GM13977 (cell line): ENCODE results near the gene TF.

ENCODE experiments used
- DNase-seq: peaks from one replicate; pipeline ENCODE4 v3.0.0; 2012; ENCODE audit warnings: low spot score
- in situ Hi-C: fragments of 300-500 bp; cut with MboI; formaldehyde crosslinking; loops from one replicate; pipeline ENCODE4 v1.12.0; 2022; ENCODE audit warnings: low sequenced_read_pairs, low pct_unique_long_range_greater_than_20kb, mixed read lengths, inconsistent platforms; ENCODE audit not compliant: unreplicated experiment
- TF ChIP-seq, protein P1 (sequence below): IDR thresholded peaks from 2 replicates; pipeline ENCODE4 v1.5.1; 2012; ENCODE audit warnings: mild to moderate bottlenecking, control low read depth; ENCODE audit not compliant: insufficient read depth; ENCODE audit errors: extremely low read depth, missing control alignments

The TF gene

DNA sequence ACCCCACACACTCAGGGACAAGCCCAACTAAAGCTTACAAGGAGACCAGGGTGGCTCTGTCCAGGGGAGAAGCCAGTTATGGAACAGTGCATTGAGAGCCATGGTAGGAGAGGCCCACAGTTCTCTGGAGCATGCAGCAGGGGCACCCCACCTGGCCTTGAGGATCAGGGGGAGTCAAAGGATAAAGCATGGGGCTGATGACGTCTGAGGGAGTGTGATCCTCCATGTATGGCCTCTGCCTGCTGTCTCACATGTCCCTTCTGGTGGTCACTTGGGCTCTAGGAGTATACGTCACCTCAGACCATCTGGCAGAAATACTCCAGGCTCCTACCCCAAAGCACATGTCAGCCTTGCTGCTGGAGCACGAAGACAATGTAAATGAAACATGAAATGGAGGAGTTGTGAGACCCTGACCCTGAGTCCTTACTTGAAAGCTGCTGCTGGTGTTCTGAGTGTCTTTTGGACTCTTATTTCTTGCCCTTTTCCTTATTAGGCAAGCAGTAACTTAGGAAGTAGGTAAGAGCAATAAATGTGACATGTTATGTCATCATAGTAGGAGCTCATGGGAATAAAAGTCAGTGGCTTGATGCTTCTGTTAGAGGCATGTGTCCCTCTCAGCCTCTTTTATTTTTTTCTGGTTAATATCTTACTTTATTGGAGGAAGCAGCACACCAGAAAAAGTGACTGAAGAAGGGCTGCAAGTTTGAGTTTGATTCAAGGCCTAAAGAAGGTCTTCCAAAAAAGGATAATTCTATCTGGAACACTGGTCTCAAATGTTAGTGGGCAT is 74.9 kb downstream of the TF start:
- TF ChIP-seq, protein P1, sequence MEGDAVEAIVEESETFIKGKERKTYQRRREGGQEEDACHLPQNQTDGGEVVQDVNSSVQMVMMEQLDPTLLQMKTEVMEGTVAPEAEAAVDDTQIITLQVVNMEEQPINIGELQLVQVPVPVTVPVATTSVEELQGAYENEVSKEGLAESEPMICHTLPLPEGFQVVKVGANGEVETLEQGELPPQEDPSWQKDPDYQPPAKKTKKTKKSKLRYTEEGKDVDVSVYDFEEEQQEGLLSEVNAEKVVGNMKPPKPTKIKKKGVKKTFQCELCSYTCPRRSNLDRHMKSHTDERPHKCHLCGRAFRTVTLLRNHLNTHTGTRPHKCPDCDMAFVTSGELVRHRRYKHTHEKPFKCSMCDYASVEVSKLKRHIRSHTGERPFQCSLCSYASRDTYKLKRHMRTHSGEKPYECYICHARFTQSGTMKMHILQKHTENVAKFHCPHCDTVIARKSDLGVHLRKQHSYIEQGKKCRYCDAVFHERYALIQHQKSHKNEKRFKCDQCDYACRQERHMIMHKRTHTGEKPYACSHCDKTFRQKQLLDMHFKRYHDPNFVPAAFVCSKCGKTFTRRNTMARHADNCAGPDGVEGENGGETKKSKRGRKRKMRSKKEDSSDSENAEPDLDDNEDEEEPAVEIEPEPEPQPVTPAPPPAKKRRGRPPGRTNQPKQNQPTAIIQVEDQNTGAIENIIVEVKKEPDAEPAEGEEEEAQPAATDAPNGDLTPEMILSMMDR: no peak
- DNase-seq: no peak
- in situ Hi-C loops: loop anchor here (10.0 kb wide), 1 partner anchor 104 kb away; no protein-coding TSS in a partner anchor

DNA sequence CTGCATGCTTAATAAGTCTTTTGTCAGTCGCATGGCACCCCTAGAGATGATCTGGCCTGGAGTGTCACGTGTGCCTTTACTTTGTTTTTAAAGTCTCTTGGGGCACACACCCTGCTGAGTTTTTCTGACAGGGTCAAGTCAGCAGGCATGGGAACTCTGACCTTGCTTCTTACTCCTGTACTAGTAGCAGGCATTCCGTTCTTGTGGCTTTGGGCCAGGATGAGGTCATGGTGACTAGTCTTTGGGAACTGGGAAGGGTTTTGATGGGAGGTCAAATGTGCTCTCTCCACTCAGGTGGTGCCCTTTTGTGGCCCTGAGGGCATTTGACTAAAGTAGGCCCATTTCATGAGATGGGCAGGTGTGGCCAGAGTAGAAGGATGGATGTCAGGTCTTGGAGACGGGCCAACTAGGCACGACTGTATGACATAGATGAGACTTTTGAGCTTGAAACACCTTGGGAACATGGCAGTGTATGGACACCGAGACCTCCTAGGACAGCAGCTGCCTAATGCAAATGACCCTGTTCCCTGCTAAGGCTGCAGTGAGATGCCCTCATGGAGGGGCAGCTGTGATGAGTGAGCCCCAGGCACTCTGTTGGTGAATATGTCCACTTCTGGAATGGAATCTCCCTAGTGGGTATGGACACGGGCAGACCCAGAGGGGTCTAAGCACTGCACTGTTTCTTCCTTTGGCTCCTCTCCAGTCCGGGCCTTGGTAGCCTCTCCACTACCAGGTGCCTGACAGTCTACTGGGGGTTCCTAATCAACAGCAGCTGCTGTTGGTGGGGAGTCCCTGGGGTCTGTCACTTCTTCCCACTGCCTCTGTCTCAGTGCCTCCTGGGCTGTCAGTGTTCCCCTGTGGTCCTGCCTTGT is 75.8 kb downstream of the TF start:
- in situ Hi-C loops: loop anchor here (10.0 kb wide), 1 partner anchor 103 kb away; no protein-coding TSS in a partner anchor
- DNase-seq: no peak
- TF ChIP-seq, protein P1: no peak

DNA sequence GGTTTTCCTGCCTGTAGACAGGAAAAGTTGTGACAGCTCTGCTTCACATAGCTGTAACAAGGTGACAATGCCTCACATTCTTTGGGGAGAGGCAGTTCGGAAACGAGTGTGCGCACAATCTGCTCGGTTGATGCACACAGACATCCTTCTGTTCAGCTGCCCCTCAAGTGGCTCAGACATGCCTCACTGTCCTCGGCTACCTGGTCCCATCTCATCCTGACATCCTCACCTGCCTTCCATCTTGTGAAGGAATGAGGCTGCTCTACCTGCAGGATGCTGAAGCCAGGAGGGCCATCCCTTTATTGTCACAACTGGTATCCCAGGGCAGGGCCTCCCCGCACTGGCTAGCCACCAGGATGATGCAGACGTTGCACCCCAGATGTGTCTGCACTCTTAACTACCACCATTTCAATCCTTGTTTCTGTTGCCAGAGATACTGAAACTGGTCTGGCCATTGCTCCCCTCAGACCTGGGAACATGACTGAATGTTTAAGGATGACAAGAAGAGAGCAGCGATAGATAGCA is 78.8 kb downstream of the TF start:
- in situ Hi-C loops: loop anchor here (10.0 kb wide), 1 partner anchor 100 kb away; no protein-coding TSS in a partner anchor
- no peak for DNase-seq
- TF ChIP-seq, protein P1: no peak

DNA sequence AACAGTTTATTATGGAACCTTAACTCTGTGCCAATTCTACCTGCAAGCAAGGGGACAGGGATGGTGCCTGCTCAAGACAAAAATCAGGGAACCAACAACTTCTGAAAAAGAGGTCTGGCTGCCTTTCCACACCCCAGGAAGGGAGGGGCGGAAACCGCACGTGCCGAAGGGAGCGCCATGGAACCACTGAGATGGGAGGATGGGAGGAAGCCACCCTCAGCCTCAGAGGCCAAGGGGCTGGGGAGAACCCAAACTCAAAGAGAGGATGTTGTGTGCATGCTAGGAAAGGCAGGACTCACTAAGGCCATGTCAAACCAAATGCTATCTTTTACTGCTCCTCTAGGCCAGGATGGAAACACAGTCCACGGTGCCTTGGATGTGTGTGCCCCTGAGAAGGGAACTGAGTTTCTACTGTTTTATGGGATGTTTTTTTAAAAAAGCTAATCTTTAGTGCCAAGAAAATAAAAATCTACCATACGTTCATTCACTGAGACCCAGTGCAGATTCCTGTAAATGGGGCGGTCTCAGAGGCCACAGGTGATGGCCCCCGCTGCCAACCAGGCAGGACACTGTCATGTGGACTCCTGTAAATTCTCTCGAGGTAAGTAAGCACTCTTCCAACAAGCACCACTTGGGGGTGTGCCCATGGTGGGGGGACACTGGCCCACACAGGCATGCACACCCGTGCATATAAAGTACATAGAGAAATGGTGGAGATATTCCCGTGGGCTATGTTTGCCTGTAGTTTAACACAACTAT is 80.0 kb downstream of the TF start:
- in situ Hi-C loops: loop anchor here (10.0 kb wide), 1 partner anchor 99 kb away; no protein-coding TSS in a partner anchor
- no peak for DNase-seq
- TF ChIP-seq, protein P1: no peak

DNA sequence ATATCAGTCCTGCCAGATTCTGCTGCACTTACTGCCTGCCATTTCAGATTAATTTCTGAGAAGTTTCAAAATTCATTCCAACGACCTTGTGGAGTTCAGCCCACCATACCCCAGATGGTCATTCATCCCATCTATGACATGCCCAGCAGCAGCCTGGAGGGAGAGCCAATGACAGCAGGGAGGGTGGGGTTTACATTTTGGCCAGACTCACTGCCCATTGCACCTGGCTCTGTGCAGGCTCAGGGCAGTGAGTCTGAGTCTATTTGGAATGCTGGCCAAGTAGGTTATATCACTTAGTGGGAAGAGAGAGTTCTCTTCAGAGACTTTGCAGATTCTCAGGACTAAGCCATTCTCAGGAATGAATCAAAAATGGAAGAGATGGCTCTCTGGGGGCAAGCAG is 80.9 kb downstream of the TF start:
- in situ Hi-C loops: loop anchor here (10.0 kb wide), 1 partner anchor 98 kb away; no protein-coding TSS in a partner anchor
- no peak for DNase-seq
- TF ChIP-seq, protein P1: no peak

DNA sequence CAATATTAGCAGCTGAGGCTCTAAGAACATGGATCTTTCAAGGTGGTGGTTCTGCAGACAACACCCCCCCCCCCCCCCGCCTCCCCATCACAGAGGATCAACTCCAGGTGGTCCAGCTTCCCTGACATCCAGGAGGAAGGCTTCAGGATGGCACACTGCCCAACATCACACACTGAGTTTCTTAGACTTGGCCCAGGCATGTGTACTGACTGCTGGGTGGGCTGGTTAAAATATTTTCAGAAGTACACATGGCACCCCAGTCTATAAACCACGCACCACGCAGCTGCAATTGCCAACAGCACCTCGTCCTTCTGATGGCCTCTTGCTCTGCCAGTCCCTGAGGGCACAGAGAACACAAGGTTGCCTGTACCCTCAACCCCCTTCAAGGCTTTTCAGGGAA is 81.5 kb downstream of the TF start:
- in situ Hi-C loops: loop anchor here (10.0 kb wide), 1 partner anchor 97 kb away; no protein-coding TSS in a partner anchor
- no peak for DNase-seq
- TF ChIP-seq, protein P1: no peak
